Pancreas (tissue), 10 donors: ENCODE measurements around the gene TMEM269. TPM values are rescaled to one million over a fixed set of nuclear protein-coding genes. Genes with fewer than 3 reads are reported as not detected.

Experiments used
- ATAC-seq, 4 donors: fragments of 200-7000 bp; cut with Tn5 transposase; one replicate each; pipeline versions ENCODE4 v1.8.0 to v1.9.1; 2020; ENCODE audit warnings: mild to moderate bottlenecking in 4 of 4, moderate library complexity in 4 of 4
- DNase-seq, 6 donors: peaks; one replicate each; pipeline ENCODE4 v3.0.0-alpha.2; 2020
- FAIRE-seq: peaks from 2 replicates; lab custom pipeline; 2012; peaks lifted over from hg19 to GRCh38; lab: Jason Lieb, UNC
- H3K27ac ChIP-seq, 4 donors: fragments of 200-600 bp; sonication (generic); 1 replicate in 3 of 4; 2 replicates in 1 of 4; pipeline versions ENCODE4 v1.5.0 to v1.8.0; 2020
- H3K27me3 ChIP-seq, 4 donors: fragments of 200-600 bp; one replicate each; pipeline ENCODE4 v1.8.0; 2021
- H3K36me3 ChIP-seq, 3 donors: fragments of 200-600 bp; sonication (generic) in 1 of 3; one replicate each; pipeline versions ENCODE4 v1.5.0 to v1.8.0; 2020 to 2021
- H3K4me1 ChIP-seq, 3 donors: fragments of 200-600 bp; one replicate each; pipeline ENCODE4 v1.8.0; 2021
- H3K4me3 ChIP-seq, 4 donors: fragments of 200-600 bp; sonication (generic) in 2 of 4; one replicate each; pipeline versions ENCODE4 v1.5.0 to v1.8.0; 2020 to 2021
- H3K9me3 ChIP-seq, 4 donors: fragments of 200-600 bp; one replicate each; pipeline ENCODE4 v1.8.0; 2021
- CTCF ChIP-seq, 4 donors: fragments of 200-600 bp; sonication (generic) in 3 of 4; IDR thresholded peaks; one replicate each; pipeline versions ENCODE4 v1.5.0 to v1.8.0; 2021; ENCODE audit warnings: antibody characterized with exemption in 4 of 4
- WGBS, 2 donors: extraction: QIAGEN DNeasy Blood & Tissue Kit; methylation state at CpG; one replicate each; pipeline ENCODE4 v1.1.7; 2013; 5-methylcytosine and 5-hydroxymethylcytosine counted together
- intact Hi-C, 3 donors: fragments of 100-400 bp; cut with DNase I; formaldehyde crosslinking; loops; one replicate each; pipeline versions ENCODE4 v1.11.1 to v1.14.2; 2022
- polyA plus RNA-seq, 2 donors: library from polyadenylated mRNA; stranded (reverse); fragments of 200-250 nt; gene quantifications; one replicate each; pipeline ENCODE4 v1.2.3, GENCODE V29; 2013
- total RNA-seq, 6 donors: library from RNA; stranded (reverse); fragmentation: NEBNext Ultra II Directional in 4 of 6; extraction: Animal tissue kit (Norgen Biotek cat#: 25700) in 4 of 6; gene quantifications; one replicate each; pipeline versions ENCODE4 v1.2.1 to v1.2.4, GENCODE V29; 2021 to 2023
- donor health status: healthy with polysubstance abuse.
- donor health status: DM: no; HTN: no; CAD: no; lungs with moderate emphysema.
- donor health status: DM: no; HTN: no; CAD: no.
- donor health status: control.
- donor health status: control.
- donor health status: Bipolar disorder and iron deficiency.
- donor health status: DM: yes; HTN: yes; CAD: no.
- donor health status: DM: no; HTN: no; CAD: no.
- donor health status: DM: no; HTN: no; CAD: no.
- donor health status: DM: yes; HTN: yes; CAD: no.

Gene TMEM269
- total and polyA plus RNA-seq, 8 donors, result 0.04 to 0.35 (median 0.21) TPM; not detected in 4

GRCh38 chr1:42768172-42768571 lies 16.6 kb upstream of the TMEM269 start:
- FAIRE-seq (no peak), ATAC-seq (no peak), DNase-seq (no peak)
- intact Hi-C loops, result no loop called here
- Histone ChIP-seq H3K4me3 (peak overlapping the region in 2 of 4 donors; percentile 96 to 98), H3K4me1 (peaks cover 0 to 19% (median 11%) of the 10 kb centered on the region in 3 donors), H3K9me3 (no peaks in the 10 kb centered on the region), H3K27ac (no peak overlapping the region), H3K27me3 (no peaks in the 10 kb centered on the region), H3K36me3 (no peaks in the 10 kb centered on the region)
- WGBS, 2 donors, result 75 to 80% methylated on average over 2 of the region's 2 CpGs
- no peak for TF ChIP-seq CTCF (IDR thresholded peaks at IDR 0.05)

DNA sequence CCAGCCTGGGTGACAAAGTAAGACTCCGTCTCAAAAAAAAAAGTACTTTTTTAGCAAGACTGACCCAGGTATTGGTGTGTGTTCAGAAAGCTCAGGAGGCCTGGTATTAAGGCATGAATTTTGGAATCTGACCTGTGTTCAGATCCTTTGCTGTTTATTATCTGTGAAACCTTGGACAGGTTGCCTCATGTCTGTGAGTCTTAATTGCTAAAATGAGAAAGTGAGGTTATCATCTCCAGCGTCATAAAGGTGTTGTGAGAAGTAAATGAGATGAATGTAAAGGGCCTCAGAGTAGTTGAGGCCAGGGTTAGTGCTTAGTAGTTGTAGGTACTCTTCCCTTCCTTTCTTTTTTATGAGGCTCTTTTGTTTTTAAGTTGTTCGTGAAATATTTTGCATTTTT lies 15.0 kb upstream of the TMEM269 start:
- Histone ChIP-seq H3K36me3 (peaks cover 0 to 10% (median 3%) of the 10 kb centered on the region in 3 donors), H3K4me1 (peaks cover 0 to 18% (median 11%) of the 10 kb centered on the region in 3 donors), H3K27me3 (no peaks in the 10 kb centered on the region), H3K27ac (no peak overlapping the region), H3K9me3 (no peaks in the 10 kb centered on the region), H3K4me3 (no peak overlapping the region)
- 92 to 95% methylated on average over 3 of the region's 3 CpGs for WGBS, 2 donors
- intact Hi-C loops, result no loop called here
- no peak for FAIRE-seq
- DNase-seq, result no peak
- no peak for ATAC-seq
- no peak for TF ChIP-seq CTCF (IDR thresholded peaks at IDR 0.05)

- Histone ChIP-seq H3K27ac (no peak overlapping the region), H3K9me3 (no peaks in the 10 kb centered on the region), H3K4me3 (no peak overlapping the region), H3K4me1 (peaks cover 0 to 3% (median 0%) of the 10 kb centered on the region in 3 donors), H3K36me3 (peaks cover 0 to 40% (median 7%) of the 10 kb centered on the region in 3 donors), H3K27me3 (no peaks in the 10 kb centered on the region)
- intact Hi-C loops, result no loop called here
- no peak for TF ChIP-seq CTCF (IDR thresholded peaks at IDR 0.05)
- 50 to 69% methylated on average over 2 of the region's 2 CpGs for whole genome bisulfite sequencing, 2 donors
- no peak for ATAC-seq
- no peak for FAIRE-seq
- no peak for DNase-seq
Observed at GRCh38 chr1:42773420-42773819, 11.4 kb upstream of the TMEM269 start.

DNA sequence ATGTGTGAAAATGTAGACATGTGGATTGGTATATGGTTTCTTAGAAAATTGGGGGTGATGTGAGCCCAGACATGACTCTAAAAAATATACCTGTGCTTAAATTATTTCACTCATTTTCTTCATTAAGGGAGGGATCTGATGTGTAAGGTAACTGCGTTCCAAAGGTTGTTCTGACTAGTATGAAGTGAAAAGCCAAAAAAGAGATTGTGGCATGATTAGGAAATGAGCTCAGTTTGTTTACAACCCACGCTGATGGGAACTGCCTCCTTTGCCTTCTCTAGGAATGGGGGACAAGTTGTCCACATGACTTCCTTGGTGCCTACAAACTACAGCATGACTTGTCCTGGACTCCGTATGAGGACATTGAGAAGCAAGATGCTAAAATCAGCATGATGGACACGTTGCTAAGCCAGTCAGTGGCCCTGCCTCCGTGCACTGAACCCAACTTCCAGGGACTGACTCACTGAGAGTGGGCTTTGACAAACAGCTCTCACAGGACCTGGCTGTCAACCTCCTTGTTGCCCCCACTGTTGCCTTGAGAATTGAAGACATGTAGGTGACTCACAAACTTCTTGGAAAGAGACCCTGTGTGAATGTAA lies 9.8 kb upstream of the TMEM269 start:
- DNase-seq (no peak), FAIRE-seq (no peak), ATAC-seq (no peak)
- 84 to 89% methylated on average over 5 of the region's 5 CpGs for WGBS, 2 donors
- intact Hi-C loops, result no loop called here
- H3K9me3 ChIP-seq, result no peaks in the 10 kb centered on the region
- no peak overlapping the region for H3K27ac ChIP-seq
- H3K36me3 ChIP-seq, result peaks cover 0 to 40% (median 7%) of the 10 kb centered on the region in 3 donors
- no peaks in the 10 kb centered on the region for H3K27me3 ChIP-seq
- no peaks in the 10 kb centered on the region for H3K4me1 ChIP-seq
- no peak overlapping the region for H3K4me3 ChIP-seq
- no peak for TF ChIP-seq CTCF (IDR thresholded peaks at IDR 0.05)

DNA sequence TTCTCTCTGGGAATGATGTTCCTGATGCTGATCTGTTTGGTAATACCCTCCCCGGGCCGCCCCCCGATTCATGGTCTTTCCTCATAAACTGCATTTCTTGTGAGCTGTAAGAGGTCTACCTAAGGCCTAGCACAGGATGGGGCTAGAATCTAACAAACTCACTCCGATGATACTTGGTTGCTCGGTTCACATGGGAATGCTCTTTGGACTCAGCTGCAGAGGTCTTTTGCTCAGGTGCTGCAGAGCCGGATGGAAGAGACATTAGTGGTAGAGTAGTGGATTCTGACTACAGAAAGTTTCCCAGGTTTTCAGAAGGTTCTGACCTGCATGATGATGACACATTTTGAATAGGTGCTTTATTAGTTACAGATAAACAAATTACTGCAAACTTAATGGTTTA lies 8.3 kb upstream of the TMEM269 start:
- no peak for FAIRE-seq
- Histone ChIP-seq H3K36me3 (peaks cover 0 to 40% (median 7%) of the 10 kb centered on the region in 3 donors), H3K27me3 (no peaks in the 10 kb centered on the region), H3K27ac (no peak overlapping the region), H3K9me3 (no peaks in the 10 kb centered on the region), H3K4me3 (no peak overlapping the region), H3K4me1 (no peaks in the 10 kb centered on the region)
- WGBS, 2 donors, result 97% methylated on average over 6 of the region's 6 CpGs
- intact Hi-C loops, result no loop called here
- TF ChIP-seq CTCF (IDR thresholded peaks at IDR 0.05), result no peak
- DNase-seq, result no peak
- ATAC-seq, result no peak
